ENCODE results near the gene DAZAP1.

The DAZAP1 gene

GRCh38 chr19:1455002-1455335 is 47.6 kb downstream of the DAZAP1 start:
- no peak for DNase-seq (ENCODE audit: low spot score)
- H3K4me3 ChIP-seq = no peak overlapping the region
- TF ChIP-seq CTCF (IDR thresholded peaks at IDR 0.05) = no peak
- no peak overlapping the region for H3K27ac ChIP-seq

GRCh38 chr19:1455336-1456120 is 48.1 kb downstream of the DAZAP1 start:
- no peak overlapping the region for H3K27ac ChIP-seq
- TF ChIP-seq CTCF (IDR thresholded peaks at IDR 0.05) = no peak
- H3K4me3 ChIP-seq = no peak overlapping the region
- DNase-seq (ENCODE audit: low spot score) = no peak

GRCh38 chr19:1456121-1456900 is 48.9 kb downstream of the DAZAP1 start:
- no peak for DNase-seq (ENCODE audit: low spot score)
- H3K4me3 ChIP-seq = no peak overlapping the region
- H3K27ac ChIP-seq = no peak overlapping the region
- TF ChIP-seq CTCF (IDR thresholded peaks at IDR 0.05) = no peak

GRCh38 chr19:1457031-1457739 is 49.8 kb downstream of the DAZAP1 start:
- no peak for TF ChIP-seq CTCF (IDR thresholded peaks at IDR 0.05)
- Histone ChIP-seq H3K27ac (no peak overlapping the region), H3K4me3 (no peak overlapping the region)
- no peak for DNase-seq (ENCODE audit: low spot score)

- Histone ChIP-seq H3K4me3 (no peak overlapping the region), H3K27ac (no peak overlapping the region)
- no peak for DNase-seq (ENCODE audit: low spot score)
- no peak for TF ChIP-seq CTCF (IDR thresholded peaks at IDR 0.05)
These were observed 50.5 kb downstream of the DAZAP1 start for GRCh38 chr19:1457892-1458291.

GRCh38 chr19:1459479-1459878 is 52.1 kb downstream of the DAZAP1 start:
- H3K27ac ChIP-seq = no peak overlapping the region
- H3K4me3 ChIP-seq = no peak overlapping the region
- no peak for TF ChIP-seq CTCF (IDR thresholded peaks at IDR 0.05)
- no peak for DNase-seq (ENCODE audit: low spot score)

Measured in coronary artery (tissue), 2 donors.